HEK293 (cell line): ENCODE results near the gene CCDC141.

ENCODE experiments used
- CTCF ChIA-PET: fragments of 350-600 bp; formaldehyde crosslinking; extraction: SDS; loops from one replicate; lab custom pipeline; 2021; ENCODE audit warnings: antibody characterized with exemption; lab: Yijun Ruan, JAX
- POLR2A ChIA-PET: fragments of 300-600 bp; formaldehyde crosslinking; extraction: SDS; loops from one replicate; lab custom pipeline; 2020; ENCODE audit warnings: antibody characterized with exemption, inconsistent platforms; lab: Yijun Ruan, JAX
- H3K27ac ChIP-seq: fragments of 200-500 bp; sonication (Bioruptor generic); 2 replicates; pipeline ENCODE4 v1.5.1; 2014; ENCODE audit warnings: low read depth, low read length, control low read depth, inconsistent platforms; ENCODE audit errors: extremely low read depth
- H3K36me3 ChIP-seq, 2 experiments: fragments of 200-500 bp in 1 of 2; sonication (Bioruptor generic) in 1 of 2; 1 replicate in 1 of 2; 2 replicates in 1 of 2; pipeline ENCODE4 v1.5.1; 2014 to 2017; ENCODE audit warnings: inconsistent platforms in 2 of 2, low read length in 2 of 2; ENCODE audit not compliant: control insufficient read depth in 2 of 2, insufficient read depth in 1 of 2
- H3K4me1 ChIP-seq: fragments of 200-500 bp; sonication (Bioruptor generic); 2 replicates; pipeline ENCODE4 v1.5.1; 2014; ENCODE audit warnings: mild to moderate bottlenecking, low read length, inconsistent platforms; ENCODE audit not compliant: control insufficient read depth, insufficient read depth
- H3K4me3 ChIP-seq: 2 replicates; pipeline ENCODE4 v1.5.1; 2011; ENCODE audit warnings: low read depth, mild to moderate bottlenecking, control low read depth, low read length, moderate library complexity
- H3K9me3 ChIP-seq: fragments of 200-500 bp; sonication (Bioruptor generic); 2 replicates; pipeline ENCODE4 v1.5.1; 2014; ENCODE audit warnings: low read depth, low read length, inconsistent platforms; ENCODE audit not compliant: control insufficient read depth, insufficient read depth
- KLF7 ChIP-seq: fragments of 450-650 bp; formaldehyde crosslinking; IDR thresholded peaks from 2 replicates; pipeline ENCODE4 v1.5.1; 2016; ENCODE audit warnings: missing biosample characterization, missing genetic modification characterization, borderline replicate concordance
- KLF8 ChIP-seq: fragments of 450-650 bp; formaldehyde crosslinking; IDR thresholded peaks from 2 replicates; pipeline ENCODE4 v1.5.1; 2016; ENCODE audit warnings: missing biosample characterization, missing genetic modification characterization
- MYNN ChIP-seq: fragments of 450-650 bp; formaldehyde crosslinking; IDR thresholded peaks from 2 replicates; pipeline ENCODE4 v1.5.1; 2016; ENCODE audit warnings: missing biosample characterization, missing genetic modification characterization, borderline replicate concordance
- SALL2 ChIP-seq: fragments of 450-650 bp; formaldehyde crosslinking; IDR thresholded peaks from 2 replicates; pipeline ENCODE4 v1.5.0; 2017; ENCODE audit warnings: missing biosample characterization, mild to moderate bottlenecking, missing genetic modification characterization, borderline replicate concordance
- ZNF133 ChIP-seq: fragments of 450-650 bp; formaldehyde crosslinking; IDR thresholded peaks from 2 replicates; pipeline ENCODE4 v1.5.1; 2016; ENCODE audit warnings: missing biosample characterization, missing genetic modification characterization
- ZNF16 ChIP-seq: fragments of 450-650 bp; formaldehyde crosslinking; IDR thresholded peaks from 2 replicates; pipeline ENCODE4 v1.5.1; 2016; ENCODE audit warnings: low read depth, missing biosample characterization, missing genetic modification characterization
- ZNF2 ChIP-seq: fragments of 450-650 bp; formaldehyde crosslinking; IDR thresholded peaks from 2 replicates; pipeline ENCODE4 v1.5.1; 2016; ENCODE audit warnings: missing biosample characterization, missing genetic modification characterization
- ZNF248 ChIP-seq: fragments of 450-650 bp; formaldehyde crosslinking; IDR thresholded peaks from 2 replicates; pipeline ENCODE4 v1.5.1; 2017; ENCODE audit warnings: missing biosample characterization, missing genetic modification characterization
- ZNF280D ChIP-seq: fragments of 450-650 bp; formaldehyde crosslinking; IDR thresholded peaks from 2 replicates; pipeline ENCODE4 v1.5.1; 2016; ENCODE audit warnings: missing biosample characterization, missing genetic modification characterization
- ZNF488 ChIP-seq: fragments of 450-650 bp; formaldehyde crosslinking; IDR thresholded peaks from 2 replicates; pipeline ENCODE4 v1.5.1; 2016; ENCODE audit warnings: missing biosample characterization, missing genetic modification characterization
- ZNF510 ChIP-seq: fragments of 450-650 bp; formaldehyde crosslinking; IDR thresholded peaks from 2 replicates; pipeline ENCODE4 v1.5.1; 2018; ENCODE audit warnings: mild to moderate bottlenecking, missing genetic modification characterization, missing biosample characterization; ENCODE audit not compliant: insufficient replicate concordance
- ZNF513 ChIP-seq: fragments of 450-650 bp; IDR thresholded peaks from 2 replicates; pipeline ENCODE4 v1.5.1; 2018; ENCODE audit warnings: missing biosample characterization, missing genetic modification characterization
- ZNF621 ChIP-seq: fragments of 450-650 bp; formaldehyde crosslinking; IDR thresholded peaks from 2 replicates; pipeline ENCODE4 v1.5.1; 2017; ENCODE audit warnings: missing biosample characterization, missing genetic modification characterization
- ZNF624 ChIP-seq: fragments of 450-650 bp; formaldehyde crosslinking; IDR thresholded peaks from 2 replicates; pipeline ENCODE4 v1.5.1; 2017; ENCODE audit warnings: missing biosample characterization, missing genetic modification characterization
- ZNF654 ChIP-seq: fragments of 450-650 bp; formaldehyde crosslinking; IDR thresholded peaks from 2 replicates; pipeline ENCODE4 v1.5.1; 2016; ENCODE audit warnings: low read depth, missing biosample characterization, missing genetic modification characterization
- ZNF791 ChIP-seq: fragments of 450-650 bp; formaldehyde crosslinking; IDR thresholded peaks from 2 replicates; pipeline ENCODE4 v1.5.1; 2016; ENCODE audit warnings: missing biosample characterization, missing genetic modification characterization
- ZSCAN5A ChIP-seq: fragments of 450-650 bp; formaldehyde crosslinking; IDR thresholded peaks from 2 replicates; pipeline ENCODE4 v1.5.1; 2016; ENCODE audit warnings: missing biosample characterization, missing genetic modification characterization

The CCDC141 gene

GRCh38 chr2:178949584-178949983 is 100.4 kb downstream of the CCDC141 start (continued):
- TF ChIP-seq ZNF513 (tag by site-specific recombination) (no peak), SALL2 (tag by site-specific recombination) (no peak), ZSCAN5A (tag by site-specific recombination) (no peak), ZNF280D (no peak), ZNF510 (tag by site-specific recombination) (no peak)

GRCh38 chr2:178949151-178949550 is 100.8 kb downstream of the CCDC141 start:
- TF ChIP-seq ZNF624 (tag by site-specific recombination) (no peak), ZNF654 (tag by site-specific recombination) (no peak), ZNF133 (no peak), KLF8 (tag by site-specific recombination) (no peak), ZNF791 (tag by site-specific recombination) (no peak), ZNF16 (tag by site-specific recombination) (no peak)
- ChIA-PET POLR2A (no interaction called here), CTCF (interaction anchor here (0.6 kb wide), 1 partner anchor 58 kb away, joined by 4 read pairs; no protein-coding TSS in a partner anchor)
- no peak overlapping the region for H3K4me3 ChIP-seq
- no peaks in the 10 kb centered on the region for H3K9me3 ChIP-seq
- no peaks in the 10 kb centered on the region for H3K4me1 ChIP-seq
- no peaks in the 10 kb centered on the region for H3K36me3 ChIP-seq
- H3K27ac ChIP-seq = no peak overlapping the region

GRCh38 chr2:178947006-178947405 is 102.9 kb downstream of the CCDC141 start:
- ChIA-PET CTCF (no interaction called here), POLR2A (no interaction called here)
- no peak for TF ChIP-seq ZNF2 (tag by site-specific recombination)
- no peak for TF ChIP-seq ZNF248 (tag by site-specific recombination)
- no peak for TF ChIP-seq ZNF488
- TF ChIP-seq ZNF280D = no peak
- no peak for TF ChIP-seq ZNF621 (tag by site-specific recombination)
- TF ChIP-seq ZNF624 (tag by site-specific recombination) = no peak
- no peak for TF ChIP-seq MYNN (tag by site-specific recombination)
- TF ChIP-seq KLF7 (tag by site-specific recombination) = no peak

More at GRCh38 chr2:178947006-178947405, 102.9 kb downstream of the CCDC141 start:
- Histone ChIP-seq H3K4me3 (no peak overlapping the region), H3K36me3 (no peaks in the 10 kb centered on the region), H3K9me3 (no peaks in the 10 kb centered on the region), H3K27ac (no peak overlapping the region), H3K4me1 (no peaks in the 10 kb centered on the region)
